ENCODE measurements around the gene ST6GALNAC6. TPM values are rescaled to one million over a fixed set of nuclear protein-coding genes. Genes with fewer than 3 reads are reported as not detected.
"Not testable (repeated sequence)": the region's sequence is repeated elsewhere in the genome, so short reads cannot be mapped to it uniquely, and the experiment has no call there.

ST6GALNAC6 gene
- total and polyA plus RNA-seq, 4 donors = 28.3 to 59.8 (median 48.6) TPM

DNA sequence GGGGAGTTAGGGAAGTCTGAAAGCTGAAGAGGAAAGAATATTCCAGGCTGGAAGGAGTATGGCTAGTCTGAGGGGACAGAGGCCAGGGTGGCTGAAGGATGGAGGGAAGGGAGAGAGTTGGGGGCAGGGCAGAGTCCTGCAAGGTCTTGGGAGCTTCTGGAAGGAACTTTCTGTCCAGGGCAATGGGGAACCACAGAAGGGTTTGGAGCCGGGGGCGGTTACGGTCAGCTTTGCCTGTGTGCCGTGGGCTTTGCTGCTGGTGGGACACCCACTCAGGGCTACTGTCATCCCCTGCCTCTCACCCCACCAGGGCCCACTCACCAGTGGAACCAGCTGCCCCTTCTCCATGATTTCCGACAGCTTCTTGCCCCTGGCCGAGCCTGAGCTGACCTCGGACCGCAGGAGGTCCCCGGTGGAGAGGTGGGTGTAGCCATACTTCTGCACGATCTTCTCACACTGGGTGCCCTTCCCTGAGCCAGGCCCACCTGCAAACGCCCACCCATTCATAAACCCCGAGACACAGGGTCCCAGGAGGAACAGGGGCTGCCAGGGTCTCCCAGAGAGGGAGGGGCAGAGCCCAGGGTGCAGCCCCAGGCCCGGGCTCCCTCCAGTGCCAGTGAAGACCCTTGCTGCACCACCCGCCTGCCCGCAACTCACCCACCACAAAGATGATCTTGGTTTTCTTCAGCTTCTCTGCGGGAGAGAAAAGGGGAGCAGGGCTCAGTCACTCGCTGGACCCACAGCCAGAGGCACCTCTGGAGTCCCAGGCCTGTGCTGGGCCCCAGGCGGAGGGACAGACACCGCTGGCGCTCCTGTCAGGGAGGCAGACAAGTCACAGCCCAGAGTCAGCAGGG lies 26.8 kb downstream of the ST6GALNAC6 start:
- H3K27me3 ChIP-seq (ENCODE audit: control insufficient read depth in 3 of 3, insufficient read depth in 3 of 3, low read length in 2 of 3) = no peaks in the 10 kb centered on the region
- no peak overlapping the region for H3K4me3 ChIP-seq
- no peak for ATAC-seq (ENCODE audit: insufficient read depth, low FRiP score)
- peaks cover 0 to 37% (median 22%) of the 10 kb centered on the region in 5 donors for H3K4me1 ChIP-seq (ENCODE audit: control insufficient read depth in 5 of 5, insufficient read depth in 5 of 5, low read length in 5 of 5)
- DNase-seq = no peak
- H3K9ac ChIP-seq (ENCODE audit: insufficient read depth in 1 of 2, low read length in 2 of 2) = no peak overlapping the region
- 93 to 95% methylated on average over 19 to 20 of the region's 20 CpGs for WGBS, 2 donors
- H3K36me3 ChIP-seq (ENCODE audit: control insufficient read depth in 4 of 4, insufficient read depth in 4 of 4, low read length in 4 of 4) = peaks cover 0 to 29% (median 9%) of the 10 kb centered on the region in 4 donors
- TF ChIP-seq, protein P1, sequence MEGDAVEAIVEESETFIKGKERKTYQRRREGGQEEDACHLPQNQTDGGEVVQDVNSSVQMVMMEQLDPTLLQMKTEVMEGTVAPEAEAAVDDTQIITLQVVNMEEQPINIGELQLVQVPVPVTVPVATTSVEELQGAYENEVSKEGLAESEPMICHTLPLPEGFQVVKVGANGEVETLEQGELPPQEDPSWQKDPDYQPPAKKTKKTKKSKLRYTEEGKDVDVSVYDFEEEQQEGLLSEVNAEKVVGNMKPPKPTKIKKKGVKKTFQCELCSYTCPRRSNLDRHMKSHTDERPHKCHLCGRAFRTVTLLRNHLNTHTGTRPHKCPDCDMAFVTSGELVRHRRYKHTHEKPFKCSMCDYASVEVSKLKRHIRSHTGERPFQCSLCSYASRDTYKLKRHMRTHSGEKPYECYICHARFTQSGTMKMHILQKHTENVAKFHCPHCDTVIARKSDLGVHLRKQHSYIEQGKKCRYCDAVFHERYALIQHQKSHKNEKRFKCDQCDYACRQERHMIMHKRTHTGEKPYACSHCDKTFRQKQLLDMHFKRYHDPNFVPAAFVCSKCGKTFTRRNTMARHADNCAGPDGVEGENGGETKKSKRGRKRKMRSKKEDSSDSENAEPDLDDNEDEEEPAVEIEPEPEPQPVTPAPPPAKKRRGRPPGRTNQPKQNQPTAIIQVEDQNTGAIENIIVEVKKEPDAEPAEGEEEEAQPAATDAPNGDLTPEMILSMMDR (IDR thresholded peaks at IDR 0.05; ENCODE audit: control extremely low read depth, extremely low read depth) = no peak
- no peak overlapping the region for H3K27ac ChIP-seq (ENCODE audit: low read depth in 1 of 2, low read length in 1 of 2)
- H3K9me3 ChIP-seq (ENCODE audit: control insufficient read depth in 4 of 4, insufficient read depth in 3 of 4, low read length in 3 of 4) = no peaks in the 10 kb centered on the region

DNA sequence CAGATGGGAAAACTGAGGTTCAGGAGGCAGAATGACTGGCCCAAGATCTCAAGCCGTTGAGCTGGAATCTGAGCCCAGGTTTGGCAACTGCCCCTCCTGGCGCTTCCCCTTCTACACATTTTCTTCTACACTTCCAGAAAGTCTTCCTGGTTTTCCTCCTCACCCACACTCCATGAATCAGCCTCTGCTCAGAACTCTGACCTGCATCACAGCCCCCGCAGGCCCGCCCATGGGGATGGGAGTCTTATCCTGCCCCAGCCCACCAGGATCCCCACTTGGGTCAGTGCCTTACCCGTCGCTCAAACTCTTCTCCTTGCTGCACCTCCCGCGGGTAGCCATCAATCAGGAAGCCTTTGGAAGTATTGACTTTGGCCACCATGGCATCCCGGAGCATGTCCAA lies 27.9 kb downstream of the ST6GALNAC6 start:
- ATAC-seq (ENCODE audit: insufficient read depth, low FRiP score) = no peak
- Histone ChIP-seq H3K4me3 (no peak overlapping the region), H3K27me3 (ENCODE audit: control insufficient read depth in 3 of 3, insufficient read depth in 3 of 3, low read length in 2 of 3) (no peaks in the 10 kb centered on the region), H3K36me3 (ENCODE audit: control insufficient read depth in 4 of 4, insufficient read depth in 4 of 4, low read length in 4 of 4) (peaks cover 0 to 29% (median 9%) of the 10 kb centered on the region in 4 donors), H3K4me1 (ENCODE audit: control insufficient read depth in 5 of 5, insufficient read depth in 5 of 5, low read length in 5 of 5) (peaks cover 0 to 30% (median 22%) of the 10 kb centered on the region in 5 donors), H3K9me3 (ENCODE audit: control insufficient read depth in 4 of 4, insufficient read depth in 3 of 4, low read length in 3 of 4) (no peaks in the 10 kb centered on the region), H3K27ac (ENCODE audit: low read depth in 1 of 2, low read length in 1 of 2) (no peak overlapping the region), H3K9ac (ENCODE audit: insufficient read depth in 1 of 2, low read length in 2 of 2) (no peak overlapping the region)
- WGBS, 2 donors = 89 to 91% methylated on average over 9 of the region's 9 CpGs
- no peak for DNase-seq
- TF ChIP-seq, protein P1 (IDR thresholded peaks at IDR 0.05; ENCODE audit: control extremely low read depth, extremely low read depth) = no peak

DNA sequence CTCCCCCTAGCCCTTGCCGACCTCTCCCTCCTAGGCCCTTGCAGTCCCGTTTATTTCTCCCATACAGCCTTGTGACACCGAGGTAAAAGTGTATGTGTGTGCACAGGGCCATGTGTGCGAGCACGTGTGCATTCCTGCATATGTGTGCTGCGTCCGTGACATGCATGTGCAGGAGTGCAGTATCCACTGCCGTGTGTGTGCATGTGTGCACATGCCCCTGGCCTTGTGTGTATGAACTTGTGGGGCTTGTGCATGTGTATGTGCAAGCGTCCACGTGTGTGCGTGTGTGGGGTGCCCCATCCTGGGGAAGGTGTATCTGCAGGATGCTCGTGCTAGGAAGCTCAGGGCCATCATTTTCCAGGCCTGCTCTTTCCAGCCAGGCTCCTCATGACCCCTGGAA lies 28.5 kb downstream of the ST6GALNAC6 start:
- Histone ChIP-seq H3K36me3 (ENCODE audit: control insufficient read depth in 4 of 4, insufficient read depth in 4 of 4, low read length in 4 of 4) (peaks cover 0 to 29% (median 9%) of the 10 kb centered on the region in 4 donors), H3K27ac (ENCODE audit: low read depth in 1 of 2, low read length in 1 of 2) (no peak overlapping the region), H3K4me3 (no peak overlapping the region), H3K4me1 (ENCODE audit: control insufficient read depth in 5 of 5, insufficient read depth in 5 of 5, low read length in 5 of 5) (peaks cover 0 to 25% (median 17%) of the 10 kb centered on the region in 5 donors), H3K9ac (ENCODE audit: insufficient read depth in 1 of 2, low read length in 2 of 2) (no peak overlapping the region), H3K9me3 (ENCODE audit: control insufficient read depth in 4 of 4, insufficient read depth in 3 of 4, low read length in 3 of 4) (no peaks in the 10 kb centered on the region), H3K27me3 (ENCODE audit: control insufficient read depth in 3 of 3, insufficient read depth in 3 of 3, low read length in 2 of 3) (no peaks in the 10 kb centered on the region)
- ATAC-seq (ENCODE audit: insufficient read depth, low FRiP score) (no peak), DNase-seq (no peak)
- TF ChIP-seq, protein P1 (IDR thresholded peaks at IDR 0.05; ENCODE audit: control extremely low read depth, extremely low read depth) = no peak
- 86 to 88% methylated on average over 12 of the region's 12 CpGs for WGBS, 2 donors

DNA sequence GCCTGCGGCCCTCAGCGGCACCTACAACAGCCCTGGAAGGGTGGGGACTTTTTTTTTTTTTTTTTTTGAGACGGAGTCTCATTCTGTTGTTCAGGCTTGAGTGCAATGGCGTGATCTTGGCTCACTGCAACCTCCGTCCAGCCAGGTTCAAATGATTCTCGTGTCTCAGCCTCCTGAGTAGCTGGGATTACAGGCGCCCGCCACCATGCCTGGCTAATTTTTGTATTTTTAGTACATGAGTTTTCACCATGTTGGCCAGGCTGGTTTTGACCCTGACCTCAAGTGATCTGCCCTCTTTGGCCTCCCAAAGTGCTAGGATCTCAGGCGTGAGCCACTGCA lies 29.3 kb downstream of the ST6GALNAC6 start:
- not testable (repeated sequence) for H3K27me3 ChIP-seq (ENCODE audit: control insufficient read depth in 3 of 3, insufficient read depth in 3 of 3, low read length in 2 of 3); ATAC-seq (ENCODE audit: insufficient read depth, low FRiP score); H3K4me3 ChIP-seq; DNase-seq; H3K9ac ChIP-seq (ENCODE audit: insufficient read depth in 1 of 2, low read length in 2 of 2); H3K27ac ChIP-seq (ENCODE audit: low read depth in 1 of 2, low read length in 1 of 2); H3K9me3 ChIP-seq (ENCODE audit: control insufficient read depth in 4 of 4, insufficient read depth in 3 of 4, low read length in 3 of 4)
- WGBS, 2 donors = 64 to 65% methylated on average over 9 of the region's 9 CpGs
- peaks cover 0 to 17% (median 10%) of the 10 kb centered on the region in 5 donors for H3K4me1 ChIP-seq (ENCODE audit: control insufficient read depth in 5 of 5, insufficient read depth in 5 of 5, low read length in 5 of 5)
- peaks cover 0 to 29% (median 11%) of the 10 kb centered on the region in 4 donors for H3K36me3 ChIP-seq (ENCODE audit: control insufficient read depth in 4 of 4, insufficient read depth in 4 of 4, low read length in 4 of 4)
